ENCODE data around the gene MAN2B1.
A peak's percentile ranks its signal among the peaks of the same experiment; 100 is the strongest.
"Not testable (repeated sequence)": the region's sequence is repeated elsewhere in the genome, so short reads cannot be mapped to it uniquely, and the experiment has no call there.

Gene MAN2B1

DNA sequence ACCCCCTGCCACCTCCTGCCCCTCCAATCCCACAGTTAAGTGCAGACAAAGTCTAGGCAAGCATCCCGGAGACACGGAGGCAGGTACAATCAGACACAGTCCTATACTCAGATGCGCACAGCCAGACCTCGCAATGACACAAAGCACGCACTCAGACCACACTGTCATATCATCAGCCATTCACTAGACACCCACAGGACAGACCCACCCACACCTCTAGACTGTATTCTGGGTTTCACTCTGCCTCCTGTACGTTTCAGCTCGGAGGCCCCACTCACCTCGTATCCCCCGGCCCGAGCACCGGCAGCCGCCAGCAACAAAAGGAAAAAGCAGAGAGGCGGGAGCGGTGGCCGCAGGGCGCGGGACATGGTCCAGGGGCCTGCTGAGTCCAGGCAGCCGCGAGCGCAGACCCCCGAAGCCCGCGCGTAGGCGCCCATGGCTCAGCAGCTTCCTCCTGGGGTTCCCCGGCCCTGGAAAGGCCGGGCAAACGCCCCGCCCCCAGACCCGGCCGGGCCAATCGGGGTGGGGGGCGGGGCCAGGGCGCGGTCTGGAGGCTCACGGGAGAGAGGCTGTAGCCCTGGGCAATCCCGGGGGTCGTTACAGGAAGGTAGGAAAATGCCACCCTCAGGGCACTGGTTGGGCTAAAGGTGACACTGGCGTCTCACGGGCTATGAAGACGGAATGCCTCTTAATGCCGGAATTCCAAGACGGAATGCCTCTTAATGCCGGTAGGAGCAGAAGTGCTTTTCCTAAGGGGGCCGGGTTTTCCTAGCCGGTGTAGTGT, at the start of gene MAN2B1, which contains the start of gene WDR83:
MAN2B1 (minus strand) TSS at position 478 of the 784 bp plus-strand sequence; CDS start at position 437, 41 bp downstream.
WDR83 (plus strand) TSS at position 543 of the 784 bp plus-strand sequence. CDS start 2,984 bp downstream, outside the sequence.
- peak; percentile 77 for DNase-seq

DNA sequence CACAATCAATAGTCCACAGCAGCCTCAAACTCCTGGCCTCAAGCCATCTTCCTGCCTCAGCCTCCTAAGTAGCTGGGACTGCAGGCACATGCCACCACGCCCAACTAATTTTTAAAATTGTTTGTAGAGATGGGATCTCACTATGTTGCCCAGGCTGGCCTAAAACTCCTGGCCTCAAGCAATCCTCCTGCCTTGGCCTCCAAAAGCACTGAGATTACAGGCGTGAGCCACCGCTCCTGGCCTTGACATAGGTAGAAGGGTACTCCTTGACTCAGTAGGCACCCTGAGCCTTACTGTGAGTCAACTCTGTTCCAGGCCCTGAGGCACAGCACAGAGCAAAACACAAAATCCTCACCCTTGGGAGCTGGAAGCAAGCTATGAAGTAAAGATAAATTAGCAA, 49.4 kb upstream of the MAN2B1 start:
- DNase-seq = no peak

DNA sequence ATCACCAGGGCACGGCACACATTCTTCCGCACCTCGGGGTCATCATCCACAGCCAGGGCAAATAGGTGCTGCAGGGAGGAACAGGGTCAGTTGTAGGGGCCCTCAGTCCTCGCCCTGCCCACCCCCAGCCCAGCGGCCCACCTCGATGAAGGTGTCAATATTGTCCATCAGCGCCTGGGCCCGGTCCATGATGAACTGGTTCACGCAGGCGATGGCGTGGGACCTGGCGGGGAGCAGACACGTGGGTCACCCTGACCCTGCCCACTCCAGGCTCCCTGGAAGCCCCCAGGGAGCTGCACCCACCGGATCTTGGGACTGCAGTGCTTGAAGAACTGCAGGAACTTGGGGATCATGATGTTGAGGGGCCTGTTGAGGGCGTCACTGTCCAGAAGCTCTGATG, 48.6 kb upstream of the MAN2B1 start:
- no peak for DNase-seq

DNA sequence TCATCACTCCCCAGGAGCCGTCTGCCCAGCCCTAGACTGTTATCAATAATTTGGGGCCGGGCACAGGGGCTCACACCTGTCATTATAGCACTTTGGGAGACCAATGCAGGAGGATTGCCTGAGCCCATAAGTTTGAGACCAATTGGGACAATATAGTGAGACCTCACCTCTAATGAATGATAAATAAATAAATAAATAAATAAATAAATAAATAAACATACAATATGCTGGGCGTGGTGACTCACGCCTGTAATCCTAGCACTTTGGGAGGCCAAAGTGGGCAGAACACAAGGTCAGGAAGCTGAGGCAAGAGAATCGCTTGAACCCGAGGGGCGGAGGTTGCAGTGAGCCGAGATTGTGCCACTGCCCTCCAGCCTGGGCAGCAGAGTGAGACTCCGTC, 46.8 kb upstream of the MAN2B1 start:
- DNase-seq = not testable (repeated sequence)

DNA sequence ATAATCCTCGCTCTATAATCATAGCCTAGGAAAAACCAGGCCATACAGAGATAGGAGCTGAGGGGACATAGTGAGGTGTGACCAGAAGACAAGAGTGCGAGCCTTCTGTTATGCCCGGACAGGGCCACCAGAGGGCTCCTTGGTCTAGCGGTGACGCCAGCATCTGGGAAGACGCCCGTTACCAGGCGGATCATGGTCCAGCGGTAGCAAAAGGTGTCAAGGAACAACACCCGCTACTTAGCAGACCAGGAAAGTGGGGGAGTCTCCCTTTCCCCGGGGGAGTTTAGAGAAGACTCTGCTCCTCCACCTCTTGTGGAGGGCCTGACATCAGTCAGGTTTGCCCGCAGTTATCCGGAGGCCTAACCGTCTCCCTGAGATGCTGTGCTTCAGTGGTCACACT, 45.5 kb upstream of the MAN2B1 start:
- DNase-seq = not testable (repeated sequence)

DNA sequence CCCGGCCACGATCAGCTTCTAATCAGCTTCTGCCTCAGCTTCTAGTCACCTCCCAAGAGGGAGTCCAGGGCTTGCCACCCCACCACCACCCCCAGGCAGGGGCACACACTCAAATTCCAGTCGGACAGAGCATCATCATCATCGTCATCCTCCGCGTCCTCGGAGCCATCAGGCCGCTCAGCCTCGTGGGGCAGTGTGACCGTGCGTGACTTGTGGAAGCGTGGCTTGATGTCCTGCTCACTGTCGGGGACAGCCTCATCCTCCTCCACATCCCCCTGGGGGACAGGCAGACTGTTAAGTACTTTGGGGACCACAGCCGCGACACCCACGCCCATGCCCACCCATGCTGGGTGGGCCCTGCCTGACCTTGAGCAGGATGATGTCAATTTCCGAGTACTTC, 44.6 kb upstream of the MAN2B1 start:
- no peak for DNase-seq

DNA sequence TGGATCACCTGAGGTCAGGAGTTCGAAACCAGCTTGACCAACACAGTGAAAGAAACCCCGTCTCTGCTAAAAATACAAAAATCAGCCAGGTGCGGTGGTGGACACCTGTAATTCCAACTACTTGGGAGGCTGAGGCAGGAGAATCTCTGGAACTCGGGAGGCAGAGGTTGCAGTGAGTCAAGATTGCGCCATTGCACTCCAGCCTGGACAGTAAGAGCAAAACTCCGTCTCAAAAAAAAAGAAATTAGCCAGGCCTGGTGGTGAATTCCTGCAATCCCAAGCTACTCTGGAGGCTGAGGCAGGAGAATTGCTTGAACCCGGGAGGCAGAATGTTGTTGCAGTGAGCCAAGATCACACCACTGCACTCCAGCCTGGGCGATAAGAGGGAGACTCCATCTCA, 42.1 kb upstream of the MAN2B1 start:
- DNase-seq = no peak

DNA sequence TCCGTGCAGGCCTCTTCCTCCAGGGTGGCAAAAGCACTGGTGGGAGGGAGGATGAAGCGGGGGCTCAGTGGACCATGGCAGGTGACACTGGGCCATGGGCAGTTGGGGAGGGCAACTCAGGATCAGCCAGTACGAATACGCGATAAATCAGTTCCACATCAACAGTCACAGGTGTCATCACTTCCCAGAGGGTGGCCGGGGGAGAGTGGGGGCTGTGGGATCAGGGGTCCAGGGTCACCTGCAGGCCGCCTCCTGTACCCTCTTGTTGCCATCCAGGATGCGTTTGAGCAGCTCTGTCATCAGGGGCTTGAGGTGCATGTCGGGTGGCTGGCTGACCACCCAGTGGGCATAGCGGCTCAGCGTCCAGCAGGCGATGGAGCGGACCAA, 39.8 kb upstream of the MAN2B1 start:
- no peak for DNase-seq

DNA sequence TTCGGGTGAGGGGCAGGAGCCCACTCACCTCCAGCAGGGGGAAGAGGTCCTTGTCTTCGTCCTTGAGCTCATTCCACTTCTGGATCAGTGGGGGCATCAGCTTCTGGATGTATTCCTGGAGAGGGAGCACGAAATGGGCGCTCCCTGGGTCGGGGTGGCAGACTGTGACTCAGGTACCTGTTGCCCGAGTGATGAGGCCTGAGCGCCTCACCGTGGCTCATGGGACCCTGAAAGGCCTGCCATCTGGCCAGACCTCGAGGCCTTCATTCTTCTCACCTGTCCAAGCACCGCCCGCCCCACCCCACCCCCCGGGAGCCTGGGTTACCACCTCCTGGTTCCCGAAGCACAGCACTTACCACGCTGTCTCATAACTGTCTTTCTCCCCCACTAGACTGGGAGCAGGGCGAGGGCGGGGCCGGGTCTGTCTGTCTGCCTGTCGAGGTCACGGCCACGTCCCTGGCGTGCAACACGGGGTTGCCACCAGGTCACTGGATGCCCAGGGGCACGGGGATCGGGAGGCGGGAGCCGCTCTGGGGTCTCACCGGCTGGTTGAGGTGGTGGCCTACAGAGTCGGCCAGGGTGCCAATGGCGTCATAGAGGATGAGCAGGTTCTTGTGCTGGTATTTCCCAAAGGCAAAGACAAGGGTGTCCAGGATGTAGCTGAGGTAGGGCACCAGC, 39.3 kb upstream of the MAN2B1 start:
- no peak for DNase-seq

DNA sequence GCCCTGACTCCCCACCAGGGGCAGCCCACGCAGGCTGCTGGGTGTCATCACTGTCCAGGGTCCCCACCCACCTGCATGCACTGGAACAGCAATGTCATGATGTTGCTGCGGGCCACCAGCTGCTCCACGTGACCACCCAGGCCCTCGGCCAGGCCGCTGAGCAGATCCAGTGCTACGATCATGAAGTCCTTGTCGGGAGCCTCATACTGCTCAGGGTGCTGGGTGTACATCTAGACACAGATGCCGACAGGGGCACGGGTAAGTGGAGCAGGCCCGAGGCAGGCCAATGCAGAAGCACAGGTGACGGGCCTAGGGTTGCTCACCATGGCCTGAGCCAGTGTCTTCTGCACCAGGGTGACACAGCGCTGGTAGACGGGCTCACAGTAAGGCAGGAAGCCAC, 38.6 kb upstream of the MAN2B1 start:
- no peak for DNase-seq

DNA sequence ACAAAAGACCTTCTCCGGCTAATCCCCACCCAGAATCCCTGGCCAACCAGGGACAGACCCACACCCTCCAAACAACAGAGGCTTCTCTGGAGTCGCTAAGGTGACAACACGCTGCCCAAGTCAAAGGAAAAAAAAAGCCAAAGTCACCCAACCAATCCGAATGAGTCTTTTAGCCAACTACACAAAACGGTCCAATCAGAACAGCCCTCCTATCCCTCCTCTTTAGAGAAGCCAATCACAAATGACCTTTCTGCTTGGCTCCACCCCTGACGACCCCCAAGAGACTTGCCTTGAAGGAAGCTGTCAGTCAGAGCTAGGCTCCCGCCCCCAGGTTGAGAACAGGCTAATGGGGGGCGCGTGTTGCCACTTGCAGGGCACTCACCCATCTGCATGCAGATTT, 36.5 kb upstream of the MAN2B1 start:
- DNase-seq = peak; percentile 33

DNA sequence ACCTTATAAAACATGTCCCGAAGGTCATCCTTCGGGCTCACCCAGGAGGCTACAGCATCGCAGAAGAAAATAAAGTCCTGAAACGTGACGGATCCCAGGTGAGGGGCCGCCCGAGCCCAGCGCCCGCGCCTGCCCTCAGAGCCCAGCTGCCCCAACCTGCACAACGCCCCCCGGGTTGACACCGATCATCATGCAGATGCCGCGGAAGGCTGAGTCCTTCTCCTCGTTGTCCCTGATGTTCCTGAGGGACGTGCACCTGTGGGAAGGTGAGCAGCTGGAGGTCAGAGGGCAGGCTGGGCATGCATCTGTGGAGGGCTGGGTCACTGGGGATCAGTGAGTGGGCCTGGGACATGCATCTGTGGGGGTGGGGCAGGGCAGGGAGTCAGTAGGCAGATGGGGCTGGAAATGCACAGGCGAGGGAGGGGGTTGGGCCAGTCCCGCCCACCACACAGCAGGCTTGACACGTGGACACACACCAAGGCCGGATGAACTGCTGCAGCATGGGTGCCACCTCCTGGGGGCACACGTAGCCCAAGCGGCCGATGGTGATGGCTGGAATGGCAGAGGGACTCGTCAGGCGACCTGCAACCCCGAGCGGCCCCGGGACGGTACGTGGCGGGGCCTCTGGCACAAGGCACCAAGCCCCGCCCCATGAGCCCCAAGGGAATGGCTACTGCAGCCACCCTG, 35.2 kb upstream of the MAN2B1 start:
- no peak for DNase-seq

DNA sequence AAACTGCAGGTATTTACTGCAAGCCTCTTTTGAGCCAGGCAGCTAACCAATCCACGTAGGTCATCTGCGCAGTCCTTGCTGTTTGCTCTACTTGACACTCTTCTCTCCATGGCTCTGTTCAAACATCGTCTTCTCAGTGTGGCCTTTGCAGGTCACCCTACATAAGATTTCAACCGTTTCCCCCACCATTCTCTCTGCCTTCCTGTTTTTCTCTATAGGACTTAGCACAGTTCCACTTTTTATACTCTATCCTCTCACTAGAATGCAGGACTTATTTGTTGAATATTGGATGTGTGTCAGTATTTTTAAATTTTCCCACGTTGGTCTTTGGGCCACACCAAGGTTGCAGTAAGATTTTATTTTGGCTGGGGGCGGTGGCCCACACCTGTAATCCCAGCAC, 31.6 kb upstream of the MAN2B1 start:
- no peak for DNase-seq

DNA sequence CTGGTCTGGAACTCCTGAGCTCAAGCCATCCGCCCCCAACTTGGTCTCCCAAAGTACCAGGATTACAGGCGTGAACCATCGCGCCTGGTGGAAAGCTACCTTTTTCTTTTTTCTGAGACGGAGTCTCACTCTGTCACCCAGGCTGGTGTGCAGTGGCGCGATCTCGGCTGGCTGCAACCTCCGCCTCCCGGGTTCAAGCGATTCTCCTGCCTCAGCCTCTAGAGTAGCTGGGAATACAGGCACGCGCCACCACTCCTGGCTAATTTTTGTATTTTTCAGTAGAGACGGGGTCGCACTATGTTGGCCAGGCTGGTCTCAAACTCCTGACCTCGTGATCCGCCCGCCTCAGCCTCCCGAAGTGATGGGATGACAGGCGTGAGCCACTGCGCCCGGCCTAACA, 30.9 kb upstream of the MAN2B1 start:
- not testable (repeated sequence) for DNase-seq

DNA sequence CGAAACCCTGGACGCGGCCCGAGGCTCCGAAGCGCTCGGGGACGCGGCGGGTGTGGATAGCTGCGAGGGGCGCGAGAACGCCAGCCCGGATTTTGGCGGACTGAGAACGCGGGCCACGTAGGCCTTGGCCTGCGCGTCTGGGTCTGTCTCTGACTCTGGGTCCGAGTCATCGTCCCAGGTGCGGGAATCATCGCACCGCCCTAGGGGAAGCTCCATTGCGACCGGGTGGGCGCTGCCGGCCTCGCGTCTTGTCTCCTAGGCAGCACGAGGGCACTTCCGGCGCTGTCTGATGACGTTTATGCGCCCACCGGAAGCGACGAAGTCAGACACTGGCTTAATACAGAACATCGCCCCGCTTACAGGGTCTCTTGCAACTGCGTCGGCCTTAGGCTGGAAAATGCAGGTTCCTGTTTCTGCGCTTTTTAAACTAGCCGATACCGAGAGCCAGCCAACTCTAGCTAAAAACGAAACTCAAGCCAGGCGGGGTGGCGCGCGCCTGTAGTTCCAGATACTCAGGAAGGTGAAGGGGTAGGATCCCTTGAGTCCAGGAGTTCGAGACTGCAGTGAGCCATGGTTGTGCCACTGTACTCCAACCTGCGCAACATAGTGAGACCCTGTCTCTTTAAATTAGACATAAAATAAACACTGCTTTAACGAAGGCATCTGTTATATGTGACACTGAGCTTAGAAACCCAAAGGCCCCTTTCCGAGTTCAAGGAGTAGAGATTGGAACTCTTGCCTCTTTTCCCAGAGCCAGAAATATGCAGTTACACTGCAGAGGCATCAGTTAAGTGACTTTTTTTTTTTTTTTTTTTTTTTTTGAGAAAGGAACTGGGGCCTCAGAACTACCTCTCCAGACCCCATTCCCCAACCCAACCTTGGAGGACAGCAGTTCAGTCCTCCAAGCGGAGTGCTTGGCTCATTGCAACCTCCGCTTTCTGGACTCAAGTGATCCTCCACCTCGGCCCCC, 30.1 kb upstream of the MAN2B1 start, which contains the start of gene FBXW9:
FBXW9 (minus strand) TSS at position 266 of the 970 bp plus-strand sequence; CDS start at position 216, 50 bp downstream.
- peak; percentile 92 for DNase-seq

DNA sequence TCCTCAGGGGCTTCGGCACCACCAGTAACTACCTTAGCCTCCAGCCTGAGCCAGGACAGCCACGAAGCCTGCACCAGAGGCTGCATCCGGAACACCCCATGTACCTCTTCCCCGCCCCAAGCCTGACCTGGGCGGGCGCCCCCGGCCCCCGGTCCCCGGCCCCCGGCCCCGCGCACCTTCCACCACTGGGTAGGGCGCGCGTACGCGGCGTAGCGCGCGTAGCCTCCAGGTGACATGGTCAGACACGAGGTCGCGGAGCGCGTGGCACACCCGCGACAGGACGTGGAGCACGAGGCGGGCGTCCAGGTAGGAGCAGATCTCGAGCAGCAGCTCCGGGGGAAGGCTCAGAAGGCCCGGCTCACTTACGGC, 29.4 kb upstream of the MAN2B1 start:
- DNase-seq = no peak

DNA sequence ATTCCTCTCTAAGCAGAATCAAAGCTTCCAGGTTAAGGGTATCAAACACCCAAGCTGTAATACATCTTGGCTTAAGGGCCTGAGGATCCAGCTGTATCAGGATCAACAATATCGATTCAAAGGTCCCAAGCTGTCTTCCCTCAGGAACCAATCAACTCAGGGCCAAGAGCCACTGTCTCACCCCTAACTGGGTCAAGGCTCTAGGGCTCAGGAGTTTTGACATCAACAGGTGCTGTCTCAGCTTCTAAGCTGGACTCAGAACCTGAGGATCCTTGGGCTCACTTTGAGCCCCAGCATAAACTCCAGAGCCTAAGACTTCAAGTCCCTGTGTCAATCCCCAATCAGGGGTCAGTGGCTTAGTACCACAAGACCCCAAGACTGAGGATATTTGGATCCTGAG, 29.0 kb upstream of the MAN2B1 start:
- DNase-seq = no peak

DNA sequence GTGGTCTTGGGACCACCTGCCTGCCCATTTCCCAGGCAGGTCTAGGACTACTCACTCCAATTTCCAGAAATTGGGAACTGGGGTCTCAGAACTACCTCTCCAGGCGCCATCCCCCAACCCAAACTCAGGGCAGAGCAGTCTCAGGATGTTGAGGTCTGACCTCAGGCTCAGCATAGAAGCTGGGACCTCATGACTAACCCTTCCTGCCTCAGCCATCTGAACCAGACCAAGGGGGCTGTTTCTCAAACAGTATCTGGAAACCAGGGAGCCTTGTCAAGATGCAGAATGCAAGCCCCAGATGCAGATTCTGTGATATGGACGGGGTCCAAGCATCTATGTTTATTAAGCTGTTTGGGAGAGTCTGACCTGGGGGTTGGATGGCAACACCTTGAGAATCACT, 28.6 kb upstream of the MAN2B1 start:
- no peak for DNase-seq

DNA sequence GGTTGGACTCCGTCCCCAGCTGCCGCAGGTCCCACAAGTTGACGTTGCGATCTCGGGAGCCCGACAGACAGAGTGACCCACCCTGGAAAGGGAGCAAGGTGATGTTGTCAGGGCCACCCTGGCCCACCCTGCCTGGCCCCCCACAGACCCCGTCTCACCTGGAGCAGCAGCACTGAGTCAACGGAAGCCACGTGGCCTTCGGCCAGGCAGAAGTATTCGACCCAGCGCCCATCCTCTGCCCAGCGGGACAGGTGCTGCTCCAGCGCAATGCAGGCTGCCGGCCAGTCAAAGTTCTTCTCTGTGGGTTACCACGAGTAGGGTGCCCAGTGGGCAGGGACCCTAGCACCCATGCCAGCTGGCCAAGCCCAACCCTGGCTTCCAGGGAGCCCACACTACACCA, 28.1 kb upstream of the MAN2B1 start:
- no peak for DNase-seq

DNA sequence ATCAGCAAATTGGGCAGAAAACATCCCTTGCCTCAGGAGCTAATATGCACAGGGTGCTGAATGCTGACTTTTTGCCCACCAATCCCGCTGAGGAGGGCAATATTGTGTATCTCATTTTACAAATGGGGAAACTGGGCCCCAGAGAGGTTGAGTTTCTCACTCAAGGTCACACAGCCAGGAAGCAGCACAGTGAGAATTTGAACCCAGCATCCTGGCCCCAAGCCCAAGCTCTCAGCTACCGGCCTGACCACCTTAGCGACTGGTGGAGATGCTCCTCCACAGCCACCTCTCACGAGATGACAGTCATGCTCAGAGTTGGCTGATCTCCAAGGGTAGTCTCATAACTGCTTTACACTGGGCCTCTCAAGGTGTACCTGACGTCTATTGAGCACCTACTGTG, 26.4 kb upstream of the MAN2B1 start:
- DNase-seq = no peak

DNA sequence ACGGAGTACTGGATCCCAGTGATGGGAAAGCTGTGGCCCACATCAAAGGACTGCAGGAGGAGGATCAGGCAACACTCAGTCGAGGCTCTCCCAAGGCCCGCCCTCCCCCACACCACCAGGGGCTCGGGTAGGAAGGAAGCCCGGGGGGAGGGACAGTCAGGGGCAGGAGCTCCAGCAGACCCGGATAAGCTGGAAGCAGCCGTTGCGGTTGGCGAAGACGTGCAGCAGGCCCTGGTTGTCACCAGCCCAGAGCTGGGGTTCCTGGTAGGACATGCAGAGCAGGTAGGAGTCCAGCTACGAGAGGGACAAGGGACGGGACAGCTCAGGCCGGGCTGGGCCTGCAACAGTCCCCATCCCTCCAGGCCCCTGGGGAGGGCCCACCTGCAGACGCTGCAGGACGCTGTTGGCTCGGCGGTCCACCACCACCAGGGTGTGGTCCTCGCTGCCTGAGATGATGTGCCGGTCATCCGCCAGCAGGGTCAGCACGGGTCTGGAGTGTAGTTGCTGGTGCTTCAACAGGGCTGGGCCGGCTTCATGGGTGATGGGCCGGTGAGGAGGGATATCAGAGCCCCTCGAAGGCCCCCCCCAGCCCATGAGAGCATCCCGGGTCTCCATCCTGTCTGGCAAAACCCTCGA, 23.2 kb upstream of the MAN2B1 start:
- no peak for DNase-seq

DNA sequence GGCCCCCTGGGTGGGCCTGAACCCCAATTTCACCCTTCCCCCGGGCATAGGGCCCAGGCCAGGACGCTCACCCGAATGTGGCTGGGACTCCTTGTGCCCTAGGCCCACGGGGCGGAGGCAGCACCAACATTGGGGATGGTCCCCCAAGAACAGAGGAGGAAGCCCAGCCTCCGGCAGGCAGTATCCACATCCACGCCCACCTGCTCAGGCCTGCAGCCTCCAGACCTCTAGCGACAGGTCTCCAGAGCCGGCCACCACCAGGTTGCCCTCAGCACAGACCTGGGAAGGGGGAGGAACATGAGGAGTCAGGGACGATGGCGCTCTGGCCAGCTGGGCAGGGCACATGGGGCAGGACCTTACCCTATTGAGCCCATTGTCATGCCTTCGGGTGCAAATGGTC, 22.5 kb upstream of the MAN2B1 start:
- DNase-seq = no peak

Measured in NCI-H1105 (cell line).